Prostate gland (tissue), 2 donors: ENCODE measurements around the gene TTLL12. TPM values are rescaled to one million over a fixed set of nuclear protein-coding genes. Genes with fewer than 3 reads are reported as not detected.

Source experiments
- DNase-seq: peaks from one replicate; pipeline ENCODE4 v3.0.0-alpha.2; 2019; ENCODE audit warnings: low spot score
- H3K27ac ChIP-seq, 2 donors: fragments of 200-600 bp; sonication (generic); 2 replicates each; pipeline ENCODE4 v1.5.1; 2017 to 2019
- H3K27me3 ChIP-seq: fragments of 200-600 bp; sonication (generic); replicated peaks from 2 replicates; pipeline ENCODE4 v1.5.1; 2019; ENCODE audit not compliant: insufficient read depth
- H3K36me3 ChIP-seq, 2 donors: fragments of 200-600 bp; sonication (generic); 1 replicate in 1 of 2; 2 replicates in 1 of 2; pipeline versions ENCODE4 v1.5.1 to v1.8.1; 2017 to 2019
- H3K4me1 ChIP-seq: fragments of 200-600 bp; sonication (generic); replicated peaks from 2 replicates; pipeline ENCODE4 v1.5.1; 2019
- H3K4me3 ChIP-seq, 2 donors: fragments of 200-600 bp; sonication (generic); 2 replicates each; pipeline ENCODE4 v1.5.1; 2017 to 2019
- H3K9me3 ChIP-seq: fragments of 200-600 bp; sonication (generic); 2 replicates; pipeline ENCODE4 v1.5.1; 2017
- CTCF ChIP-seq, 4 experiments: fragments of 200-600 bp in 2 of 4; fragments of 450-650 bp in 2 of 4; sonication (generic) in 2 of 4; IDR thresholded peaks; 1 replicate in 3 of 4; 2 replicates in 1 of 4; pipeline ENCODE4 v1.5.1; 2016 to 2019; ENCODE audit warnings: antibody characterized with exemption in 4 of 4, mild to moderate bottlenecking in 2 of 4, moderate library complexity in 2 of 4
- POLR2A ChIP-seq: fragments of 450-650 bp; IDR thresholded peaks from one replicate; pipeline ENCODE4 v1.6.1; 2016; ENCODE audit warnings: antibody characterized with exemption, mild to moderate bottlenecking
- POLR2AphosphoS5 ChIP-seq: sonication (generic); formaldehyde crosslinking; IDR thresholded peaks from one replicate; pipeline ENCODE4 v1.6.1; 2017; ENCODE audit warnings: antibody characterized with exemption
- WGBS: methylation state at CpG from one replicate; pipeline ENCODE4 v1.1.5; 2018; 5-methylcytosine and 5-hydroxymethylcytosine counted together
- intact Hi-C: fragments of 100-400 bp; cut with DNase I; formaldehyde crosslinking; loops from one replicate; pipeline ENCODE4 v1.14.2; 2022
- total RNA-seq, 2 donors: library from RNA; depleted of rRNA; stranded (reverse); fragments of >200 nt; gene quantifications; one replicate each; pipeline ENCODE4 v1.1.0, GENCODE V29; 2016

The TTLL12 gene
- 100 to 1,000 TPM in 1 of 2 donors, 10 to 100 TPM in 1; 62.5 to 118 TPM for total RNA-seq

DNA sequence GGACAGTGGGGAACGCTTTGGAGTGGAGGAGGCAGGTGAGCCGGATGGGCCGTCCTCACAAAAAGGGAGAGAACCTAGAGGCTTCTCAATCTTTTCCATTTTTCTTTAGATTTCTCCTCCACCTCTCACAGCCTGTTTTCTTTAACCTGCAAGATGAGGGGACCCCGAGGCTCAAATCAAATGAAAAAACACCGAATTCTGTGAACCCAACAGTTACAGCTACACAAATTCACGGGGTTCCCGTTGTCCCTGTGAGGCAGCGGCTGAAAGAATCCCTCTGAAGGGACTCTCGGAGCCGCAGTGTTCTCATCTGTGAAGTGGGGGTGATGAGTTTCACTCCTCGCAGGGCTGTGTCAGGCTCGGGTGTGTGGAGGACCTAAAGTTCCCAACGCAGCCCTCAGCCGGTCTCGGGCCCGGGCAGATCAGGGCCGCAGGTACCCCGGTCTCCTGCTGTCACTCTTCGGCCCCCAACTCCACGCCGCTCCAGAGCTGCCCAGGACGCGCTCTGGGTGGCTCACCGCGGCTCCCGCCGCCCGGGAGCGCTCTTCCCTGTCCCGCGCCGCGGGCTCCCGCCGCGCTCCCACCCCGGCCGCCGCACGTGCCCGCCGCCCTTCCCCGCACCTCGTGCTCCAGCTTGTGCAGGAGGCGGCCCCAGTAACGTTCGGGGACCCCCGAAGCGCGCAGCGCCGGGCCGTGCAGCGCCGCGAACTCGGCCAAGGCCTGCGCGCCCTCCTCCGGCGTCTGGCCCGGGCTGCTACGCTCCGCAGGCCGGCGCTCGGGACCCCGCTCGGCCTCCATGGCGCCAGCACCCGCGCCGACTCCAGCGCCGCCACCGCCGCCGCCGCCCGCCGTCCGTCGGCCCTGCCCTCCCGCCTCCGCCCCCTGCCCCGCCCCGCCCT is at the start of gene TTLL12:
TSS of gene TTLL12 (minus strand) at position 863 of the 899 bp plus-strand sequence. CDS start at position 798, 65 bp downstream.
- peak; percentile 56 for DNase-seq
- H3K4me3 ChIP-seq, result peak within 1 kb of the TSS; percentile 74 to 78
- no peaks in the 10 kb centered on the region for H3K9me3 ChIP-seq
- H3K27me3 ChIP-seq, result no peaks in the 10 kb centered on the region
- WGBS, result under 1% methylated on average over 47 of the region's 87 CpGs
- H3K36me3 ChIP-seq, result no peaks in the 10 kb centered on the region
- intact Hi-C loops, result no loop called here
- H3K4me1 ChIP-seq, result peaks cover 3% of the 10 kb centered on the region
- TF ChIP-seq POLR2AphosphoS5 (no peak), CTCF (IDR thresholded peaks at IDR 0.05) (no peak), POLR2A (peak; percentile 55)
- peak within 1 kb of the TSS; percentile 90 to 92 for H3K27ac ChIP-seq

GRCh38 chr22:43235445-43236409 is 48.8 kb upstream of the TTLL12 start:
- Histone ChIP-seq H3K27me3 (no peaks in the 10 kb centered on the region), H3K4me1 (no peaks in the 10 kb centered on the region), H3K27ac (no peak overlapping the region), H3K4me3 (no peak overlapping the region), H3K36me3 (no peaks in the 10 kb centered on the region), H3K9me3 (no peaks in the 10 kb centered on the region)
- 80% methylated on average over 22 of the region's 22 CpGs for WGBS
- no peak for DNase-seq
- TF ChIP-seq CTCF (IDR thresholded peaks at IDR 0.05) (no peak), POLR2AphosphoS5 (no peak), POLR2A (no peak)
- intact Hi-C loops, result no loop called here

DNA sequence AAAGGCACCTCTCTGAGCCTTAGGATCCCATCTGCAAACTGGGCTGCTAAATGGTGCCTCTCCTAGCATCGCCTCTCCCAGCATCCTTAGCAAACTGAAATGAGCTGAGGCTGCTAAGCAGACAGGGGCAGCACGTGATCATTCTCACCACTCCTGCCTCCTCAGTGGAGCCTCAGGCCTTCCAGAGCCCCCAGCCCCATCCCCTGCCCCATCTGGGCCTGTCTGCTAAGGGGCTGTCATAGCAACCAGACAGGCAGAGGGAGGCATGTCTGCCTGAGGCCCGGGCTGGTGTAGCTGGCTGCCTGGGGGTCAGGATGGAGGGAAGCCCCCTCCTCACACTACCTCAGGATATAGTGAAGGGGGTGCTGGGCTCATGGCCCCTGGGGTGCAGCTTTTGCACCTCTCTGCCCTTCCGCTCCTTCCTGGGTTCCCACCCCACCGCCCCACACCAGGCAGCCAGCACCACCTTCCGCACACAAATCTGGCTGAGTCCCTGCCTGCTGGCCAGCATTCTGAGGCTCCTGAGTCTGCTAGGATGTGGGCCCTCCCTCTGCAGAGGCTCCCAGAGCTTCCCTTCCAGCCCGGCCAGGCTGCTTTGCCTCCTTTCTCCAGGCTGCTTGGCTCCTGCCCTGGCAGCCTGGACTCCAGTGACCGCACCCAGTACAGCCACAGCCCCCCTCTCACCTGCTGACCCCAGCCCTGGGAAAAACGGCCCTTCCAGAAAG is 47.5 kb upstream of the TTLL12 start:
- Histone ChIP-seq H3K4me3 (no peak overlapping the region), H3K27ac (no peak overlapping the region), H3K27me3 (no peaks in the 10 kb centered on the region), H3K4me1 (no peaks in the 10 kb centered on the region), H3K36me3 (no peaks in the 10 kb centered on the region), H3K9me3 (no peaks in the 10 kb centered on the region)
- intact Hi-C loops, result loop anchor here (5.0 kb wide), 1 partner anchor 153 kb away; no protein-coding TSS in a partner anchor
- 85% methylated on average over 9 of the region's 9 CpGs for WGBS
- TF ChIP-seq CTCF (IDR thresholded peaks at IDR 0.05), result no peak
- TF ChIP-seq POLR2A, result no peak
- TF ChIP-seq POLR2AphosphoS5, result no peak
- DNase-seq, result no peak

DNA sequence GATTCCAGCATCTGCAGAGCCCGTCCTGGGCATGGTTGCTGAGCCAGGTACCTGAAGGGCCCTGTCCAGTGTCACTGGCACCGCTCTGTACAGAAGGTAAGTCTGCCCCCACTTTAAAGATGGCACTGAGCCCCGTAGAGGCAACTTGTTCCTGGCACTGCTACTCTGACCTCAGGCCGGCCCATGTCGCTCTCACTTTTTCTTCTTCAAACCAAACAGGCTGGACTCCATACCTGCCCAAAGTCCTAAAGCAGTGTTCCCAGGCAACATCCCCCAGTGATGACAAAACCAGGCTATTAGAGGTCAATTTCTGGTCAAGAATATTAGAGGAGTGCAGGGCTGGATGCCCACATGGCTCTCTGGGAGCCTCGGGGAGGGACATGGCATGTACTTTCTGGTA is 46.6 kb upstream of the TTLL12 start:
- H3K4me1 ChIP-seq, result no peaks in the 10 kb centered on the region
- no peak overlapping the region for H3K4me3 ChIP-seq
- 77% methylated on average over 6 of the region's 6 CpGs for WGBS
- TF ChIP-seq CTCF (IDR thresholded peaks at IDR 0.05) (no peak), POLR2AphosphoS5 (no peak), POLR2A (no peak)
- DNase-seq, result no peak
- H3K9me3 ChIP-seq, result no peaks in the 10 kb centered on the region
- no peaks in the 10 kb centered on the region for H3K36me3 ChIP-seq
- H3K27ac ChIP-seq, result no peak overlapping the region
- no peaks in the 10 kb centered on the region for H3K27me3 ChIP-seq
- intact Hi-C loops, result loop anchor here (5.0 kb wide), 1 partner anchor 154 kb away; no protein-coding TSS in a partner anchor
